ENCODE results near the gene PARVA. TPM values are rescaled to one million over a fixed set of nuclear protein-coding genes. Genes with fewer than 3 reads are reported as not detected.

PARVA gene
- total and polyA plus RNA-seq, 4 donors = 3.1 to 11.7 (median 11.2) TPM

DNA sequence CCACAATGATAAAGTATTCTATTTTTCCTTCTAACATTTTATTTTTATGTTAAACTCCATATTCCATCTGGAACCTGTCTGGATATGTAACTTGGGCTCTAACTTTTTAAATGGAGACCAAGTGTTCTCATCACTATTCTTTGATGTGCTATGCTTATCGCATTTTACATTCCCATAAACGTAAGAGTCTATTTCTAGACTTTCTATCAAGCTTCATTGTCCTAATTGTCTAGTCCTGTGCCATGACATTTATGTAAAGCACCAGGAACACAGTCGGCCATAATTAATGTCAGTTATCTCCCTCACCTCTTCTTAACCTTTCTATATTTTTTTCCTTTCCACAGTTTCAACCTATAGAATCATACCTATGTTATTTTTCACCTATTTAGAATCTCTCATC, 183.0 kb downstream of the PARVA start:
- H3K4me1 ChIP-seq (ENCODE audit: control insufficient read depth in 4 of 4, insufficient read depth in 4 of 4, low read length in 3 of 4) = no peaks in the 10 kb centered on the region
- TF ChIP-seq HNF4A (conservative IDR thresholded peaks at IDR 0.05) (no peak), RXRA (IDR thresholded peaks at IDR 0.05) (no peak), EGR1 (IDR thresholded peaks at IDR 0.05; ENCODE audit: low read depth in 2 of 2) (no peak)
- no peak overlapping the region for H3K27ac ChIP-seq (ENCODE audit: low read depth in 1 of 2, low read length in 2 of 2)
- no peaks in the 10 kb centered on the region for H3K9me3 ChIP-seq (ENCODE audit: control insufficient read depth in 4 of 4, low read length in 3 of 4)
- H3K36me3 ChIP-seq (ENCODE audit: control insufficient read depth in 4 of 4, insufficient read depth in 3 of 4, low read depth in 1 of 4, low read length in 3 of 4) = no peaks in the 10 kb centered on the region
- 89% methylated on average over 3 of the region's 3 CpGs for WGBS
- no peak overlapping the region for H3K9ac ChIP-seq (ENCODE audit: low read depth in 1 of 2, low read length in 2 of 2)
- no peak overlapping the region for H3K4me3 ChIP-seq (ENCODE audit: low read depth in 1 of 3, low read length in 3 of 3)
- no peak for DNase-seq (ENCODE audit: low spot score)
- H3K27me3 ChIP-seq (ENCODE audit: control insufficient read depth in 4 of 4, insufficient read depth in 4 of 4, low read length in 3 of 4) = no peaks in the 10 kb centered on the region

- no peak for TF ChIP-seq YY1 (IDR thresholded peaks at IDR 0.05)
- no peak for TF ChIP-seq TAF1 (conservative IDR thresholded peaks at IDR 0.05)
- TF ChIP-seq MAX (IDR thresholded peaks at IDR 0.05) = no peak
- TF ChIP-seq EGR1 (IDR thresholded peaks at IDR 0.05; ENCODE audit: low read depth in 2 of 2) = no peak
- no peak for TF ChIP-seq FOXA2 (IDR thresholded peaks at IDR 0.05)
- TF ChIP-seq JUND (IDR thresholded peaks at IDR 0.05) = no peak
- no peak for TF ChIP-seq SP1 (IDR thresholded peaks at IDR 0.05)
- TF ChIP-seq RAD21 (IDR thresholded peaks at IDR 0.05) = no peak
- no peak for TF ChIP-seq ZBTB33 (IDR thresholded peaks at IDR 0.05)
- TF ChIP-seq RXRA (IDR thresholded peaks at IDR 0.05) = no peak
- TF ChIP-seq CTCF (IDR thresholded peaks at IDR 0.05; ENCODE audit: low read depth, low read length, missing input control) = no peak
- TF ChIP-seq REST (IDR thresholded peaks at IDR 0.05) = no peak
- TF ChIP-seq FOXA1 (IDR thresholded peaks at IDR 0.05) = no peak
These were observed 183.5 kb downstream of the PARVA start for GRCh38 chr11:12560861-12561260.

More at GRCh38 chr11:12560861-12561260, 183.5 kb downstream of the PARVA start:
- Histone ChIP-seq H3K4me1 (ENCODE audit: control insufficient read depth in 4 of 4, insufficient read depth in 4 of 4, low read length in 3 of 4) (no peaks in the 10 kb centered on the region), H3K36me3 (ENCODE audit: control insufficient read depth in 4 of 4, insufficient read depth in 3 of 4, low read depth in 1 of 4, low read length in 3 of 4) (no peaks in the 10 kb centered on the region), H3K9me3 (ENCODE audit: control insufficient read depth in 4 of 4, low read length in 3 of 4) (no peaks in the 10 kb centered on the region), H3K9ac (ENCODE audit: low read depth in 1 of 2, low read length in 2 of 2) (no peak overlapping the region), H3K27me3 (ENCODE audit: control insufficient read depth in 4 of 4, insufficient read depth in 4 of 4, low read length in 3 of 4) (no peaks in the 10 kb centered on the region), H3K27ac (ENCODE audit: low read depth in 1 of 2, low read length in 2 of 2) (no peak overlapping the region), H3K4me3 (ENCODE audit: low read depth in 1 of 3, low read length in 3 of 3) (no peak overlapping the region)
- DNase-seq (ENCODE audit: low spot score) = no peak
- 54% methylated on average over 2 of the region's 2 CpGs for WGBS

All from liver (tissue), 9 donors.